ENCODE data around the gene FTO. TPM values are rescaled to one million over a fixed set of nuclear protein-coding genes. Genes with fewer than 3 reads are reported as not detected.

Gene FTO
- polyA plus RNA-seq, 1 experiment, result 135 TPM

GRCh38 chr16:53804467-53804866 is 100.5 kb downstream of the FTO start:
- H3K4me3 ChIP-seq (ENCODE audit: low read depth, low read length), result no peak overlapping the region
- H3K27me3 ChIP-seq (ENCODE audit: control insufficient read depth, insufficient read depth, low read length), result no peaks in the 10 kb centered on the region
- POLR2A ChIA-PET, result no interaction called here
- H3K9me3 ChIP-seq (ENCODE audit: control insufficient read depth, insufficient read depth, low read length), result no peaks in the 10 kb centered on the region
- CTCF ChIA-PET, result interaction anchor here (0.7 kb wide), 1 partner anchor 19 kb away, joined by 4 read pairs; no protein-coding TSS in a partner anchor
- no peak for DNase-seq (ENCODE audit: low read depth, low spot score)
- TF ChIP-seq CTCF (IDR thresholded peaks at IDR 0.05; ENCODE audit: low read depth, low read length), result no peak
- no peak overlapping the region for H3K27ac ChIP-seq (ENCODE audit: low read depth, low read length)

- no peak for TF ChIP-seq CTCF (IDR thresholded peaks at IDR 0.05; ENCODE audit: low read depth, low read length)
- CTCF ChIA-PET, result no interaction called here
- Histone ChIP-seq H3K4me3 (ENCODE audit: low read depth, low read length) (no peak overlapping the region), H3K27ac (ENCODE audit: low read depth, low read length) (no peak overlapping the region), H3K9me3 (ENCODE audit: control insufficient read depth, insufficient read depth, low read length) (no peaks in the 10 kb centered on the region), H3K27me3 (ENCODE audit: control insufficient read depth, insufficient read depth, low read length) (no peaks in the 10 kb centered on the region)
- DNase-seq (ENCODE audit: low read depth, low spot score), result no peak
- POLR2A ChIA-PET, result no interaction called here
Measured at GRCh38 chr16:53805113-53805512, 101.2 kb downstream of the FTO start.

GRCh38 chr16:53805752-53806151 is 101.8 kb downstream of the FTO start:
- no peak for DNase-seq (ENCODE audit: low read depth, low spot score)
- no peak overlapping the region for H3K27ac ChIP-seq (ENCODE audit: low read depth, low read length)
- H3K4me3 ChIP-seq (ENCODE audit: low read depth, low read length), result no peak overlapping the region
- no peaks in the 10 kb centered on the region for H3K27me3 ChIP-seq (ENCODE audit: control insufficient read depth, insufficient read depth, low read length)
- CTCF ChIA-PET, result no interaction called here
- TF ChIP-seq CTCF (IDR thresholded peaks at IDR 0.05; ENCODE audit: low read depth, low read length), result no peak
- POLR2A ChIA-PET, result no interaction called here
- no peaks in the 10 kb centered on the region for H3K9me3 ChIP-seq (ENCODE audit: control insufficient read depth, insufficient read depth, low read length)

- H3K27me3 ChIP-seq (ENCODE audit: control insufficient read depth, insufficient read depth, low read length), result no peaks in the 10 kb centered on the region
- no peak overlapping the region for H3K4me3 ChIP-seq (ENCODE audit: low read depth, low read length)
- ChIA-PET CTCF (interaction anchor here (0.6 kb wide), 1 partner anchor 1703 kb away, joined by 3 read pairs; no protein-coding TSS in a partner anchor), POLR2A (no interaction called here)
- no peak for TF ChIP-seq CTCF (IDR thresholded peaks at IDR 0.05; ENCODE audit: low read depth, low read length)
- DNase-seq (ENCODE audit: low read depth, low spot score), result peak; percentile 60
- H3K27ac ChIP-seq (ENCODE audit: low read depth, low read length), result peak overlapping the region; percentile 76
- no peaks in the 10 kb centered on the region for H3K9me3 ChIP-seq (ENCODE audit: control insufficient read depth, insufficient read depth, low read length)
Measured at GRCh38 chr16:53809088-53809932, 105.4 kb downstream of the FTO start.

GRCh38 chr16:53812914-53813313 is 109.0 kb downstream of the FTO start:
- CTCF ChIA-PET, result no interaction called here

More at GRCh38 chr16:53812914-53813313, 109.0 kb downstream of the FTO start:
- DNase-seq (ENCODE audit: low read depth, low spot score), result no peak
- TF ChIP-seq CTCF (IDR thresholded peaks at IDR 0.05; ENCODE audit: low read depth, low read length), result no peak
- Histone ChIP-seq H3K9me3 (ENCODE audit: control insufficient read depth, insufficient read depth, low read length) (no peaks in the 10 kb centered on the region), H3K27me3 (ENCODE audit: control insufficient read depth, insufficient read depth, low read length) (no peaks in the 10 kb centered on the region), H3K4me3 (ENCODE audit: low read depth, low read length) (no peak overlapping the region), H3K27ac (ENCODE audit: low read depth, low read length) (no peak overlapping the region)
- POLR2A ChIA-PET, result no interaction called here

All from AG04450 (cell line).